ENCODE results near the gene TRIM8.
A peak's percentile ranks its signal among the peaks of the same experiment; 100 is the strongest.

TRIM8 gene

GRCh38 chr10:102668326-102669107, 24.2 kb downstream of the TRIM8 start:
- H3K27ac ChIP-seq (ENCODE audit: low read depth, low read length): no peak overlapping the region
- H3K9ac ChIP-seq (ENCODE audit: low read length in 5 of 5): no peak overlapping the region
- no peaks in the 10 kb centered on the region for H3K9me3 ChIP-seq (ENCODE audit: control insufficient read depth in 5 of 5, low read length in 5 of 5)
- H3K4me1 ChIP-seq (ENCODE audit: control insufficient read depth in 5 of 5, insufficient read depth in 5 of 5, low read length in 5 of 5): peaks cover 0 to 19% (median 11%) of the 10 kb centered on the region in 5 donors
- H3K27me3 ChIP-seq (ENCODE audit: control insufficient read depth in 5 of 5, insufficient read depth in 4 of 5, low read length in 5 of 5): no peaks in the 10 kb centered on the region
- H3K4me3 ChIP-seq (ENCODE audit: low read depth in 1 of 5, low read length in 5 of 5): no peak overlapping the region
- H3K36me3 ChIP-seq (ENCODE audit: control insufficient read depth in 5 of 5, insufficient read depth in 5 of 5, low read length in 5 of 5): peaks cover 0 to 4% (median 0%) of the 10 kb centered on the region in 5 donors

GRCh38 chr10:102669206-102670064, 25.2 kb downstream of the TRIM8 start:
- Histone ChIP-seq H3K27me3 (ENCODE audit: control insufficient read depth in 5 of 5, insufficient read depth in 4 of 5, low read length in 5 of 5) (no peaks in the 10 kb centered on the region), H3K9me3 (ENCODE audit: control insufficient read depth in 5 of 5, low read length in 5 of 5) (no peaks in the 10 kb centered on the region), H3K4me3 (ENCODE audit: low read depth in 1 of 5, low read length in 5 of 5) (no peak overlapping the region), H3K27ac (ENCODE audit: low read depth, low read length) (no peak overlapping the region), H3K4me1 (ENCODE audit: control insufficient read depth in 5 of 5, insufficient read depth in 5 of 5, low read length in 5 of 5) (peaks cover 7 to 28% (median 20%) of the 10 kb centered on the region in 5 donors), H3K36me3 (ENCODE audit: control insufficient read depth in 5 of 5, insufficient read depth in 5 of 5, low read length in 5 of 5) (peaks cover 0 to 4% (median 0%) of the 10 kb centered on the region in 5 donors), H3K9ac (ENCODE audit: low read length in 5 of 5) (peak overlapping the region in 1 of 5 donors; percentile 50)

- H3K27me3 ChIP-seq (ENCODE audit: control insufficient read depth in 5 of 5, insufficient read depth in 4 of 5, low read length in 5 of 5): no peaks in the 10 kb centered on the region
- H3K4me1 ChIP-seq (ENCODE audit: control insufficient read depth in 5 of 5, insufficient read depth in 5 of 5, low read length in 5 of 5): peaks cover 10 to 35% (median 27%) of the 10 kb centered on the region in 5 donors
- H3K27ac ChIP-seq (ENCODE audit: low read depth, low read length): no peak overlapping the region
- no peak overlapping the region for H3K4me3 ChIP-seq (ENCODE audit: low read depth in 1 of 5, low read length in 5 of 5)
- H3K9ac ChIP-seq (ENCODE audit: low read length in 5 of 5): no peak overlapping the region
- peaks cover 0 to 4% (median 0%) of the 10 kb centered on the region in 5 donors for H3K36me3 ChIP-seq (ENCODE audit: control insufficient read depth in 5 of 5, insufficient read depth in 5 of 5, low read length in 5 of 5)
- H3K9me3 ChIP-seq (ENCODE audit: control insufficient read depth in 5 of 5, low read length in 5 of 5): no peaks in the 10 kb centered on the region
Observed at GRCh38 chr10:102670065-102670670, 25.9 kb downstream of the TRIM8 start.

- Histone ChIP-seq H3K9me3 (ENCODE audit: control insufficient read depth in 5 of 5, low read length in 5 of 5) (no peaks in the 10 kb centered on the region), H3K36me3 (ENCODE audit: control insufficient read depth in 5 of 5, insufficient read depth in 5 of 5, low read length in 5 of 5) (peaks cover 0 to 2% (median 0%) of the 10 kb centered on the region in 5 donors), H3K27ac (ENCODE audit: low read depth, low read length) (no peak overlapping the region), H3K4me3 (ENCODE audit: low read depth in 1 of 5, low read length in 5 of 5) (no peak overlapping the region), H3K9ac (ENCODE audit: low read length in 5 of 5) (no peak overlapping the region), H3K4me1 (ENCODE audit: control insufficient read depth in 5 of 5, insufficient read depth in 5 of 5, low read length in 5 of 5) (peaks cover 10 to 43% (median 35%) of the 10 kb centered on the region in 5 donors), H3K27me3 (ENCODE audit: control insufficient read depth in 5 of 5, insufficient read depth in 4 of 5, low read length in 5 of 5) (no peaks in the 10 kb centered on the region)
Observed at GRCh38 chr10:102670871-102671434, 26.7 kb downstream of the TRIM8 start.

GRCh38 chr10:102673236-102673818, 29.0 kb downstream of the TRIM8 start:
- no peaks in the 10 kb centered on the region for H3K27me3 ChIP-seq (ENCODE audit: control insufficient read depth in 5 of 5, insufficient read depth in 4 of 5, low read length in 5 of 5)
- peaks cover 10 to 58% (median 42%) of the 10 kb centered on the region in 5 donors for H3K4me1 ChIP-seq (ENCODE audit: control insufficient read depth in 5 of 5, insufficient read depth in 5 of 5, low read length in 5 of 5)
- no peaks in the 10 kb centered on the region for H3K9me3 ChIP-seq (ENCODE audit: control insufficient read depth in 5 of 5, low read length in 5 of 5)
- H3K4me3 ChIP-seq (ENCODE audit: low read depth in 1 of 5, low read length in 5 of 5): peak overlapping the region in 3 of 5 donors; percentile 54 to 63 (median 59)
- no peaks in the 10 kb centered on the region for H3K36me3 ChIP-seq (ENCODE audit: control insufficient read depth in 5 of 5, insufficient read depth in 5 of 5, low read length in 5 of 5)
- peak overlapping the region; percentile 65 for H3K27ac ChIP-seq (ENCODE audit: low read depth, low read length)
- H3K9ac ChIP-seq (ENCODE audit: low read length in 5 of 5): peak overlapping the region in 1 of 5 donors; percentile 25

GRCh38 chr10:102673819-102674511, 29.7 kb downstream of the TRIM8 start:
- peak overlapping the region; percentile 54 to 71 (median 62) for H3K4me3 ChIP-seq (ENCODE audit: low read depth in 1 of 5, low read length in 5 of 5)
- H3K9ac ChIP-seq (ENCODE audit: low read length in 5 of 5): peak overlapping the region in 4 of 5 donors; percentile 25 to 81 (median 52)
- no peaks in the 10 kb centered on the region for H3K27me3 ChIP-seq (ENCODE audit: control insufficient read depth in 5 of 5, insufficient read depth in 4 of 5, low read length in 5 of 5)
- H3K36me3 ChIP-seq (ENCODE audit: control insufficient read depth in 5 of 5, insufficient read depth in 5 of 5, low read length in 5 of 5): no peaks in the 10 kb centered on the region
- peaks cover 10 to 60% (median 43%) of the 10 kb centered on the region in 5 donors for H3K4me1 ChIP-seq (ENCODE audit: control insufficient read depth in 5 of 5, insufficient read depth in 5 of 5, low read length in 5 of 5)
- no peaks in the 10 kb centered on the region for H3K9me3 ChIP-seq (ENCODE audit: control insufficient read depth in 5 of 5, low read length in 5 of 5)
- peak overlapping the region; percentile 65 for H3K27ac ChIP-seq (ENCODE audit: low read depth, low read length)

GRCh38 chr10:102674566-102674965, 30.3 kb downstream of the TRIM8 start:
- H3K9ac ChIP-seq (ENCODE audit: low read length in 5 of 5): peak overlapping the region in 3 of 5 donors; percentile 1 to 30 (median 28)
- H3K4me1 ChIP-seq (ENCODE audit: control insufficient read depth in 5 of 5, insufficient read depth in 5 of 5, low read length in 5 of 5): peaks cover 10 to 59% (median 41%) of the 10 kb centered on the region in 5 donors
- H3K9me3 ChIP-seq (ENCODE audit: control insufficient read depth in 5 of 5, low read length in 5 of 5): no peaks in the 10 kb centered on the region
- peak overlapping the region; percentile 54 to 71 (median 62) for H3K4me3 ChIP-seq (ENCODE audit: low read depth in 1 of 5, low read length in 5 of 5)
- no peaks in the 10 kb centered on the region for H3K36me3 ChIP-seq (ENCODE audit: control insufficient read depth in 5 of 5, insufficient read depth in 5 of 5, low read length in 5 of 5)
- peak overlapping the region; percentile 65 for H3K27ac ChIP-seq (ENCODE audit: low read depth, low read length)
- H3K27me3 ChIP-seq (ENCODE audit: control insufficient read depth in 5 of 5, insufficient read depth in 4 of 5, low read length in 5 of 5): no peaks in the 10 kb centered on the region

- Histone ChIP-seq H3K27ac (ENCODE audit: low read depth, low read length) (peak overlapping the region; percentile 65), H3K9me3 (ENCODE audit: control insufficient read depth in 5 of 5, low read length in 5 of 5) (no peaks in the 10 kb centered on the region), H3K9ac (ENCODE audit: low read length in 5 of 5) (peak overlapping the region in 2 of 5 donors; percentile 15 to 30), H3K4me1 (ENCODE audit: control insufficient read depth in 5 of 5, insufficient read depth in 5 of 5, low read length in 5 of 5) (peaks cover 10 to 54% (median 37%) of the 10 kb centered on the region in 5 donors), H3K36me3 (ENCODE audit: control insufficient read depth in 5 of 5, insufficient read depth in 5 of 5, low read length in 5 of 5) (no peaks in the 10 kb centered on the region), H3K4me3 (ENCODE audit: low read depth in 1 of 5, low read length in 5 of 5) (peak overlapping the region in 2 of 5 donors; percentile 54 to 59), H3K27me3 (ENCODE audit: control insufficient read depth in 5 of 5, insufficient read depth in 4 of 5, low read length in 5 of 5) (no peaks in the 10 kb centered on the region)
Observed at GRCh38 chr10:102675011-102675665, 30.9 kb downstream of the TRIM8 start.
